KMS-11 (cell line): ENCODE results near the gene SMG1.
A peak's percentile ranks its signal among the peaks of the same experiment; 100 is the strongest.
"Not testable (repeated sequence)": the region's sequence is repeated elsewhere in the genome, so short reads cannot be mapped to it uniquely, and the experiment has no call there.

ENCODE experiments used
- H2AFZ ChIP-seq: fragments of 200-600 bp; sonication (generic); 2 replicates; pipeline ENCODE4 v1.6.1; 2016; ENCODE audit warnings: antibody characterized with exemption, mixed run types, low read depth
- H3K27ac ChIP-seq: fragments of 200-600 bp; sonication (generic); 2 replicates; pipeline ENCODE4 v1.6.1; 2016; ENCODE audit warnings: mild to moderate bottlenecking, mixed run types
- H3K27me3 ChIP-seq: fragments of 200-600 bp; sonication (generic); 2 replicates; pipeline ENCODE4 v1.6.1; 2017; ENCODE audit warnings: mild to moderate bottlenecking, low read depth, mixed run types, moderate library complexity; ENCODE audit not compliant: insufficient read depth
- H3K36me3 ChIP-seq: fragments of 200-600 bp; sonication (generic); 2 replicates; pipeline ENCODE4 v1.6.1; 2017; ENCODE audit warnings: mild to moderate bottlenecking, mixed run types; ENCODE audit not compliant: insufficient read depth
- H3K4me1 ChIP-seq: fragments of 200-600 bp; sonication (generic); 2 replicates; pipeline ENCODE4 v1.6.1; 2016; ENCODE audit warnings: mild to moderate bottlenecking, low read depth, mixed run types; ENCODE audit not compliant: poor library complexity, severe bottlenecking
- H3K4me2 ChIP-seq: fragments of 200-600 bp; sonication (generic); 2 replicates; pipeline ENCODE4 v1.7.0; 2016; ENCODE audit warnings: mild to moderate bottlenecking, mixed run types
- H3K4me3 ChIP-seq: fragments of 200-600 bp; sonication (generic); IDR thresholded peaks from 2 replicates; pipeline ENCODE4 v1.6.1; 2017; ENCODE audit warnings: low read depth, low read length, mixed read lengths; ENCODE audit not compliant: insufficient read depth
- H3K79me2 ChIP-seq: fragments of 200-600 bp; sonication (generic); 2 replicates; pipeline ENCODE4 v1.6.1; 2016; ENCODE audit warnings: low read depth, mixed run types; ENCODE audit not compliant: insufficient read depth
- H3K9ac ChIP-seq: fragments of 200-600 bp; sonication (generic); 2 replicates; pipeline ENCODE4 v1.6.1; 2016; ENCODE audit warnings: mild to moderate bottlenecking, mixed run types
- H4K20me1 ChIP-seq: fragments of 200-600 bp; sonication (generic); 2 replicates; pipeline ENCODE4 v1.6.1; 2016; ENCODE audit warnings: mild to moderate bottlenecking, mixed run types; ENCODE audit not compliant: insufficient read depth
- CTCF ChIP-seq: fragments of 200-600 bp; sonication (generic); conservative IDR thresholded peaks from 2 replicates; pipeline ENCODE4 v1.6.1; 2017; ENCODE audit warnings: low read depth, mild to moderate bottlenecking, antibody characterized with exemption, low read length, moderate library complexity, mixed read lengths

SMG1 gene

GRCh38 chr16:18788828-18789514 is 137.2 kb downstream of the SMG1 start:
- Histone ChIP-seq H3K4me1 (peaks cover 41% of the 10 kb centered on the region), H3K36me3 (peaks cover 37% of the 10 kb centered on the region; the same call in 1 of the 2 replicates)

GRCh38 chr16:18784917-18785623 is 141.1 kb downstream of the SMG1 start:
- H3K4me1 ChIP-seq, result peaks cover 41% of the 10 kb centered on the region
- peaks cover 77% of the 10 kb centered on the region for H3K79me2 ChIP-seq
- H2AFZ ChIP-seq, result no peak overlapping the region
- H3K27me3 ChIP-seq, result no peaks in the 10 kb centered on the region
- no peak for TF ChIP-seq CTCF
- H3K36me3 ChIP-seq, result peaks cover 44% of the 10 kb centered on the region; the same call in 1 of the 2 replicates
- H3K9ac ChIP-seq, result no peak overlapping the region
- H3K27ac ChIP-seq, result peak overlapping the region; percentile 13; the same call in 1 of the 2 replicates
- H3K4me3 ChIP-seq, result no peak overlapping the region
- peaks cover 61% of the 10 kb centered on the region for H4K20me1 ChIP-seq
- H3K4me2 ChIP-seq, result peak overlapping the region; percentile 66; the same call in 1 of the 2 replicates

More at GRCh38 chr16:18788828-18789514, 137.2 kb downstream of the SMG1 start:
- H3K27me3 ChIP-seq, result no peaks in the 10 kb centered on the region
- H3K4me3 ChIP-seq, result no peak overlapping the region
- no peak for TF ChIP-seq CTCF
- peaks cover 48% of the 10 kb centered on the region for H4K20me1 ChIP-seq
- peaks cover 62% of the 10 kb centered on the region for H3K79me2 ChIP-seq
- peak overlapping the region; percentile 66 for H3K4me2 ChIP-seq
- H3K9ac ChIP-seq, result peak overlapping the region; percentile 98
- H3K27ac ChIP-seq, result peak overlapping the region; percentile 73
- H2AFZ ChIP-seq, result no peak overlapping the region

GRCh38 chr16:18783430-18784341 is 142.5 kb downstream of the SMG1 start:
- no peak overlapping the region for H2AFZ ChIP-seq
- no peak overlapping the region for H3K4me2 ChIP-seq
- H3K27ac ChIP-seq, result no peak overlapping the region
- H4K20me1 ChIP-seq, result peaks cover 59% of the 10 kb centered on the region
- H3K4me1 ChIP-seq, result peaks cover 40% of the 10 kb centered on the region
- H3K9ac ChIP-seq, result no peak overlapping the region
- no peaks in the 10 kb centered on the region for H3K27me3 ChIP-seq
- peaks cover 63% of the 10 kb centered on the region for H3K79me2 ChIP-seq
- no peak overlapping the region for H3K4me3 ChIP-seq
- peaks cover 44% of the 10 kb centered on the region; the same call in 1 of the 2 replicates for H3K36me3 ChIP-seq
- no peak for TF ChIP-seq CTCF

- Histone ChIP-seq H3K4me2 (no peak overlapping the region), H3K4me1 (peaks cover 32% of the 10 kb centered on the region), H3K36me3 (peaks cover 40% of the 10 kb centered on the region; the same call in 1 of the 2 replicates), H3K9ac (no peak overlapping the region), H4K20me1 (peaks cover 51% of the 10 kb centered on the region), H3K4me3 (no peak overlapping the region), H2AFZ (no peak overlapping the region), H3K27me3 (no peaks in the 10 kb centered on the region), H3K79me2 (peaks cover 55% of the 10 kb centered on the region), H3K27ac (no peak overlapping the region)
- no peak for TF ChIP-seq CTCF
Observed at GRCh38 chr16:18782697-18783429, 143.3 kb downstream of the SMG1 start.

- H3K27ac ChIP-seq, H3K9ac ChIP-seq, H3K27me3 ChIP-seq, H3K4me3 ChIP-seq, H2AFZ ChIP-seq, H3K4me2 ChIP-seq: not testable (repeated sequence)
- Histone ChIP-seq H3K4me1 (peaks cover 16% of the 10 kb centered on the region), H4K20me1 (peaks cover 35% of the 10 kb centered on the region), H3K79me2 (peaks cover 39% of the 10 kb centered on the region), H3K36me3 (peaks cover 24% of the 10 kb centered on the region; the same call in 1 of the 2 replicates)
Observed at GRCh38 chr16:18781232-18781631, 145.0 kb downstream of the SMG1 start.
